HG03571 (cell line): ENCODE data around the gene FAM25G.
"Not testable (repeated sequence)": the region's sequence is repeated elsewhere in the genome, so short reads cannot be mapped to it uniquely, and the experiment has no call there.

Source experiments
- ATAC-seq: cut with Tn5 transposase; IDR thresholded peaks from one replicate; pipeline ENCODE4 v1.9.1; 2021; ENCODE audit not compliant: unreplicated experiment

FAM25G gene

DNA sequence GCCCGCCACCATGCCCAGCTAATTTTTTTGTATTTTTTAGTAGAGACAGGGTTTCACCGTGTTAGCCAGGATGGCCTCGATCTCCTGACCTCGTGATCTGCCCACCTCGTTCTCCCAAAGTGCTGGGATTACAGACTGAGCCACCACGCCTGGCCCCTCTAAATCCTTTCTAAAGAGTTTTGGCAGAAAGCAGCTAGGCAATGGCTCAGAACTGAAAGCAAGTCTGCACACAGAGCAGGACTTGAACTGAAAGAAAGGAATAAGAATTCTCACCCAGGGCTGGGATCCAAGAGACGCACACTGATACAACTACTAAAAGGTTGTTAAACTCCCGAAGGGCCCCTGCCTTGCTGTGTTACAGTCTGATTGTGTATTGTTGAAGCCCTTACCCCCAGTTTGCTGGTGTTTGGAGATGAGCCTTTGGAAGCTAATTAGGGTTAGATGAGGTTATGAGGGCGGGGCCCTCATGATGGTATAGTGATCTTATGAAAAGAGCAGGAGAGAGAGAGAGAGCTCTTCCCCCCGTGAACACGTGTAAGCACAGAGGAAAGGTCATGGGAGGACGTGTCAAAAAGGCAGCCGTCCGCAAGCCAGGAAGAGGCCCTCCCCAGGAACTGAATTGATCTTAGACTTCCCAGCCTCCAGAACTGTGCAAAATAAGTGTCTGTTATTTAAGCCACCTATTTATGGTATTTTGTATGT is 26.1 kb downstream of the FAM25G start:
- ATAC-seq: not testable (repeated sequence)

DNA sequence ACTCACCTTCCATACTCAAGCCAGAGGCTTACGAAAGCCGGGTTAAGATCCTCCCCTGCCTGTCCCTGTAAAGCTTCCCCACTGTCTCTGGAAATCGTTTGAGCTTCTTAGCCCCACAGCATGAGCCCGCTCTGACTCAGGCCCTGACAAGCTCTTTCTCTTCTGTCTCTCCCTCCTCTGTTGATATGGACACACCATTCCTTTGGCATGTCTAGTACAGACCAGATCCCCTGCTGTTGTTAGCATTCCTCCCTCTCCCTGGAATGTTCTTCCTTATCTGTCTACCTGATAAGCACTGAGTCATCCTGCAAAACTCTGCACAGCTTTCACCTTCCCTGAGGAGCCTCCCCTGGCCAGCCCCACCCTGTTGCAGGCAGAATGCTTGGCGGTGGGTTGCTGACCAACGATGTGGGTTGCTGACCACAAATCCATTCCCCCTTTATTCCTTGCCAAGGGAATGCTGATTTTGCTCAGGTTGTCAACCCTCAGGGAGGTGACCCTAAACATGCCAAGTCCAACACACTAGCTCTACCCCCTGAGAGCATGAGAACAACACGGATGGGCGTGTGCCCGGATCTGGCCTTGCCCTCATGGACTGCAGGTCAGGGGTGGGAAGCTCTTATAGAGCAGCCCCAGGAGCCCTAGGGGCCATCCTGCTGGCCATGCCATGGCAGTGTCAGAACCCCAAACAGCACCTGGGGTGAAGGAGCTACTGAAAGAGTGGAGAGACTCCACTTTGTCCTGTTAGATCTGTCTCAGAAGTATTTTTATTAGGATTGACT is 28.7 kb downstream of the FAM25G start:
- ATAC-seq: not testable (repeated sequence)

DNA sequence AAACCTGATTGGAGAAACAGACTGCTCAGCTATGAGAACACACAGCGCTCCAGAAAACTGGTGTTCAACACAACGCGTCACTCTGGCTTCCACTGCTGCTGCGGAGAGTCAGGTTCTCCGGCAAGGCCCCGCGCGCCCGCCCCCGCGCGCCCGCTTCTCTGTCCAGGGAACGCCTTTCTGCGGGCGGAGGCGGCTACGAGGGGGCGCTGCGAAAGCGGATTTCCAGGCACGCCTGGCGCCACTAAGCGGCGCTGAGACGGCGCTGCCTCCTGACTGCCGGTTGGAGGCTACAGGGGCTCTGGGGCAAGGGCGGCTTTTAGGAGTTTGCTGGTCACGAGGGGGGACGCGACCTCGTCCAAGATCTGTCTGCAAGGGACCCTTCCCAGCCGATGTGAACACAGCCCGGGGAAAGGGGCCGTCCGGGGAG is 30.2 kb downstream of the FAM25G start:
- not testable (repeated sequence) for ATAC-seq

DNA sequence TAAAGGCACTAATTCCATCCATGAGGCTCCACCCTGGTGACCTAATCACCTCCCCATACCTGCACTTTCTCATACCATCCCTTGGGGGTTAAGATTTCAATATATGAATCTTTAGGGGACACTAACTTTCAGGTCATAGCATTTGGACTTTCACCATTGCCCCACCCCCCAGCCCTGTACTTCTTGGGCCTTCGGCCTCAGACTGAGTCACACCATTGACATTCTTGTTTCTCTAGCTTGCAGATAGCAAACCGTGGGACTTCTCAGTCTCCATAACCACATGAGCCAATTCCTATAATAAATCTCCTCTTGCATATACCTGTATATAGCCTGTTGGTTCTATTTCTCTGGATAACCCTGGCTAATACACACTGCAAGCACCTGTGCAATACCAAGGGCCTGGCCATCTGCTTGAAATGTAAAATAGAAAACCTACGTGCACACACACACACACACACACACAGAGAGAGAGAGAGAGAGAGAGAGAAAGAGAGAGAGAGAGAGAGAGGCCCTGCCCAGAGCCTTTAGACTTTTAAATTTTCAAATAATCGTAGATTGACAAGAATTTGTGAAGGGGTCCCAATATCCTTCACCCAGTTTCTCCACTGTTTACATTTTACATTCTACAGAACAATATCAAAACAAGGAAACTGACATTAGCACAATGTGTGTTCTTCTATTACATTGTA is 32.9 kb downstream of the FAM25G start:
- ATAC-seq: no peak

DNA sequence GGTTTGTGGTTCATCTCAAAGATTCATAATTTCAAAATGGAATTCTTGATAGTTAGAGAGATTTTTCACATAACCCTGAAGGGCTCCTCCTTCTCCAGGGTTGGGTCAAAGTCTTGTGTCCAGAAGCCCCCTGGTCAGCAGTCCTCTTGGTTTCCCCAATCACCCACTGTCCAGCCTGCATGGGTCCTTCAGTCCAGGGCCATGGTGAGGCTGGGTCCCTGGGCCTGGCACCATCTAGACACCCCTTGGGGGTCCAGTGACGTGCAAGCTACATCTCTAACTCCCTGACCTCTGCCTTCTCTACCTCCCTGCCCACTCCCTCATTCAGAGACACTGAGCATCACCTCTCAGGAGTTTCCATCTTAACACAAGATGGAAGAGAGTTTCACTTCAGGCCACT is 33.7 kb downstream of the FAM25G start:
- ATAC-seq: no peak

DNA sequence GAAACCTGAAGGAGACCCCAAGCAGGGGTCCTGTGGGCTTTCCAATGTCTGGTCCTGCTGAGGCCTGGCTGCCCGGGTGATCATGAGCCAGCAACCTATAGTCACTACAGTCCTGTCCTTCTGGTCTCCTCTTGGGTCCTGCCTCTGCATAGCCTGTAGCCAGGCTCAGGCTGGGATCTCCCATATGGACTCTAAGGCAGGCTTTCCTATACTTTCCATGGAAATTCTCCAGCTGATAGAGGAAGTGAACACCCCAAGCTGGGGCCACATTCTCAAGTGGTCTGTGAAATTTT is 34.0 kb downstream of the FAM25G start:
- ATAC-seq: no peak

- ATAC-seq: no peak
Observed at GRCh38 chr10:47456794-47457527, 34.5 kb downstream of the FAM25G start.

DNA sequence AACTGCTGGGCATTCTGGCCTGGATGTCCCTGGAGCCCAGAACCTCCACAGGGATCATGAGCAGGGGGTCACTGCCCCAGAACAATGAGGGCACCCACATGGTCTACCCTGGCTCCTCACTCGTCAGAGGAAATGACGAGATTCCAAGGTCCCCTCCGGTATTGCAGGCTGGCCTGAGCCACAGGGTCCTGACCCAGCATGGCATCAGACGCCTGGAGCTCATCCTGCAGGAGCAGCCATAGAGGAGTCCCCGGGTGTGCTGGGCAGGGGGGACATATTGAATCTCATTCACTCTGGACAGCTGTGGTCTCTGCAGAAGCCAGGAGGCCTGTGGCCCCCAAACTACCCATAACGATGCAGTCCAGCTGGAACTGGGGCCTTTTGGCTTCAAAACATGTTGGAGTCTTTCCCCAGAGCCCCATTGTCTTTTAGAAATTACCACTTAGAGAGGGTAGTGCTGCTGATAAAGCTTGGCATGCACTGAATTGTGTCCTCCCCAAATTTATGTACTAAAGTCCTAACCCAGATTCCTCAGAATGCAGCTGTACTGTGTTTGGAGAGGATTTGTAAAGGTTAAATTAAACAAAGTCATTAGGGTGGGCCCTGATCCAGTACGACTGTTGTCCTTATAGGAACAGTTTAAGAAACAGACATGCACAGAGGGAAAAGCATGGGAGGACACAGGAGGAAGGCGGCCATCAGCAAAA is 35.3 kb downstream of the FAM25G start:
- ATAC-seq: no peak

- ATAC-seq: not testable (repeated sequence)
Observed at GRCh38 chr10:47455350-47456078, 36.0 kb downstream of the FAM25G start.

DNA sequence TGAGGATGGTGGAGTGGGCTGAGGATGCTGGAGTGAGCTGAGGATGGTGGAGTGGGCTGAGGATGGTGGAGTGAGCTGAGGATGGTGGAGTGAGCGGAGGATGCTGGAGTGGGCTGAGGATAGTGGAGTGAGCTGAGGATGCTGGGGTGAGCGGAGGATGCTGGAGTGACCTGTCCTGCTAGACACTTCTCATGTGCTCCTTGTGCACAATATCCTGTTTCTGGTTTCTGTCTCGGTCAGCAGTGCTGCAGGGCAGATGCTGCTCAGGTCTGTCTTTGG is 36.8 kb downstream of the FAM25G start:
- ATAC-seq: no peak

DNA sequence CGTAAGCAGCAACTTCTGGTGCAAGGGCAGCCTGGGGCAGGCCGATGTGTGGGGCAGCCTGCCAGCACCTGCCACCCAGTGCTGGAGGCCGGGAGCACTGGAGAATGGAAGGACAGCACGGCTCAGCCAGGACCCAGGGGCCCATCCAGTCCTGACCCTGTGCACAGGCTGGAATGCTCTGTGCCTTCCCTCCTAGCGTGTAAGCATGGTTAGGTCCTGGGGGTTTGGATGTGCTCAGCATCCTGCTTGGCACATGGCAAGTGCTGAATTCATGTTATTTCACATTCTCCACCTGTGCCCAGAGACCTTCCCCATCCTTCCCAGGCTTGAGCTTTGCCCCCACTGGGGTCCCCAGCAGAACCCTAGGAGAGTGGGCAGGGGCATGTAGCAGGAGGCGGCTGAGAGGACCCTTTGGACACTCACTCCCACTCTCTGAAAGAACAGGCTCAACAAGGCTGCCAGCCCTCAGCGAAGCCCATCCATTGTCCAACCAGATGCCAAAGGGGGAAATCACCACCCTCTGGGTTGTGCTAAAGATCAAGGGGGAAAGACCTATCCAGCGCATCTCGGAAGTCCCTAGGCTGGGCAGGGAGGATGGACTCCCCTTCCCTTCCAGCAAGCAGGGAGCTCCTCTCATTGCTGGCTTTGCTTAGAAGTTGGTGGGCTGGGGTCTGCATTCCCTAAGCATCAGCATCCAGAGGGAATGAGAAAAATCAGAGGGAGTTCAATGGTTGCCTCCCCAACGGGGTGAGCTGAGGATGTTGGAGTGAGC is 37.3 kb downstream of the FAM25G start:
- no peak for ATAC-seq

DNA sequence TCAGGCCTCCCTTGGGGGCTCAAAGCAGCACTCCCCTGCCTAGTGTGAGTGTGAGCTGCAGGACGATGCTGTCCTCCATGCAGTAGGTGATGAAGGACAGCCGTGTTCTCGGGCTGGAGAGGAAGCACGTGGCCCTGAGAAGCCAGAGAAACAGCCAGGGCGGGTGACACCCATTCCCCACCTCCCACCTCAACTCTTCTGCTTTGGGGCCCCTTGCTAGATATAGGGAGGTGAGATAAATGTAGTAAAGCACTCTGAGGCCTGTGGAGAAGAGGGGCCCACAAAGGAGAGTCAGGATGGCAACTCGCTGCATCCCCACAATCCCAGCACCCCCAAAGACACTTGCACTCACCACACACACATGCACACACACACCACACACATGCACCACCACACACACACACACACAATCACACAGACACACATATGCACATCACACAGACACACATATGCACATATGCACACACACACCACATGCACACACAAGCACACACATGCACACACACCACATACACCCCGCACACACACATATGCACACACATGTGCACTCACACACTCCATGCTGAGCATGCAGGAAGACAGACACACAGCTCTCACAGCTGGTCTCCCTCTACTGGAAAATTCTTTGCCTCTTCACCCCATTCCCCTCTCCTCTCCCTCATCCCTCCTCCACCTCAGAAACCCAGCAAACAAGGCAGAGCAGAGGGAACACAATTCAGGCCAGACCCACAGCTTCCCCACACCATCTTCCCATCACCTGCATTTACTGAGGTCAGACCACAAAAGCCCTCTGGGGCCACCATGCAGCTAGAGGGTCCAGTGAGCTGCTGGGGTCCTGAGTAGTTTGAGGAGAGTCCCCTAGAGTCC is 38.1 kb downstream of the FAM25G start:
- no peak for ATAC-seq

- no peak for ATAC-seq
Observed at GRCh38 chr10:47452495-47453140, 38.9 kb downstream of the FAM25G start.

DNA sequence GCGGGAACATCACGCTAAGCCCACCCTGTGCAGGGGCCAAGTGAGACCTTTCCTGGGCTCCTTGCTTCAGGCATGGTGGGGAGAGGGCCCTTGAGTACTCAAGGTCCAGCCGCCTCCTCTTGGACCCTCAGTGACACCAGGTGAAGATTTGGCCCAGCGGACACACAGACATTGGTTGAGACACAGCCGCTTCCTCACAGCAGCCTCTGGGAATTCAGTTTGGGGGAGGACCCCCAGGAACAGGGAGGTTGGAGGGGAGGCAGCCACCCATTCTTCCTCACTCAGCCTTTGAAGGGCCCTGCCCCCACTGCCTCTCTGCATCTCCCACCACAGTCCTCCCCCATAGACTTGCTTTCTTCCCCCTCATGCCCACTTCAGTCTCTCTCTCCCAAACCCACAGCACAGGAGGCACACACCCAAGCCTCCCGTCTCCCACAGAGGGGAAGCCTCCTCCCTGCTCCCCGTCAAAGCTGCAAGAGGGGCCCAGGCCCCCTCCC is 39.5 kb downstream of the FAM25G start:
- no peak for ATAC-seq

- ATAC-seq: no peak
Observed at GRCh38 chr10:47451273-47451997, 40.1 kb downstream of the FAM25G start.

GRCh38 chr10:47450442-47450841 is 41.1 kb downstream of the FAM25G start:
- ATAC-seq: no peak

- ATAC-seq: no peak
Observed at GRCh38 chr10:47449979-47450378, 41.5 kb downstream of the FAM25G start.
